NCI-H748 (cell line): ENCODE data around the gene ACTR6.
"Not testable (repeated sequence)": the region's sequence is repeated elsewhere in the genome, so short reads cannot be mapped to it uniquely, and the experiment has no call there.

Experiments used
- DNase-seq: peaks from one replicate; lab custom pipeline; 2025; ENCODE audit not compliant: unreplicated experiment; lab: John Stamatoyannopoulos, UW

ACTR6 gene

GRCh38 chr12:100184549-100185145, 16.0 kb upstream of the ACTR6 start:
- peak; percentile 14 for DNase-seq

GRCh38 chr12:100185361-100185894, 15.2 kb upstream of the ACTR6 start:
- DNase-seq = no peak

DNA sequence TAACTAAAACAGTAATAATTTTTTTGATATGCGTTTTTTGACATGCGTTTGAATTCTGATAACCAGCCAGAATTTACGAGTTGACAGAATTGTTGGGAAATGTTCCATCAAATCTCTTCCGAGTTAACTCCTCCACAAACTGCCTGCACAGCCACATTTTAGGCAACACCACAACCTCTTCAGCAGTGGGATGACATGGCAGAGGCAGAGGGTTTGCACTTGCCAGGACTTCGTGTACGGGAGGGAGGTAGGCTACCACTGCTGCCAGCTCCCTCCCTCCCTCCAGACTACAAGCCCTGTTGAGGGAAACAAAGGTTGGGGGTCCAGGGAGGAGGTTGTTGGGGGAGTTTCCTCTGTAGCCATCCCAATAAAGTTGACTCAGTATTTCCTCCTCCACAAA, 14.5 kb upstream of the ACTR6 start:
- DNase-seq = no peak

DNA sequence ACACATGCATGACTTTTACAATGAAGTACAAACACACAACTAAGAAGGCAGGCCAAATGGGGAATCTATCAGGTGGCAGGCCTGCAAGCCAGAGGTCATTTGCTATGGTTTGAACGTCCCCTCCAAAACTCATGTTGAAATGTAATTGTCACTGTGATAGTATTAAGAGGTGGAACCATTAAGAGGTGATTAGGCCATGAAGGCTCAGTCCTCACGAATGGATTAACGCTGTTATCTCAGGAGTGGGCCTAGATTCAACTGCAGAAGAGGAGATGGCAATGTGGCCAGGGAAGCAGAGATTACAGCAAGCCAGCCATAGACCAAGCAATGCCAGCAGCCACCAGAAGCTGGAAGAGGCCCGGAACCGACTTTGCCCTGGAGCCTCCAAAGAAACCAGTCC, 13.5 kb upstream of the ACTR6 start:
- no peak for DNase-seq

- no peak for DNase-seq
Observed at GRCh38 chr12:100187857-100188519, 12.6 kb upstream of the ACTR6 start.

DNA sequence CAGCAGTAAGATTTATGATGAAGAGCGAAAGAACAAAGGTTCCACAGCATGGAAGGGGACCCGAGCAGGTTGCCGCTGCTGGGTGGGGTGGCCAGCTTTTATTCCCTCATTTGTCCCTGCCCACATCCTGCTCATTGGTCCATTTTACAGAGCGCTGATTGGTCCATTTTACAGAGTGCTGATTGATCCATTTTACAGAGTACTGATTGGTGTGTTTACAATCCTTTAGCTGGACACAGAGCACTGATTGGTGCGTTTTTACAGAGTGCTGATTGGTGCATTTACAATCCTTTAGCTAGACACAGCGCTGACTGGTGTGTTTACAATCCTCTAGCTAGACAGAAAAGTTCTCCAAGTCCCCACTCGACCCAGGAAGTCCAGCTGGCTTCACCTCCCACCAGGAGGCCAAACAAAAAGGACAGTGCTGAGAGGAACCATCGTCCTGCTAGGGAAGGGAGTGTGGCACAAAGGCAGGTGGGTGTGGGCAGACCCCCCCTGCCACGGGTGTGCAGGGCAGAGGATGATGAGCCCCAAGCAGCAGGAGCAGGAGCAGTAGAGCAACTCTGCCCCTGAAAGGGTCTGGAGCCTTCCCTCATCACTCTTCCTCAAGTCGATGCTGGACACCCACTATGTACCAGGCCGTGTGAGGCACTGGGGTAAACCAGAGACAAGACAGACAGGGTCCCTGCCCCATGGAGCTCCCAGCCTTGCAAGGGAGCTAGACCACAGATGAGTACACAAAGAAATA, 11.6 kb upstream of the ACTR6 start:
- DNase-seq = not testable (repeated sequence)

GRCh38 chr12:100189636-100190394, 10.8 kb upstream of the ACTR6 start:
- no peak for DNase-seq

DNA sequence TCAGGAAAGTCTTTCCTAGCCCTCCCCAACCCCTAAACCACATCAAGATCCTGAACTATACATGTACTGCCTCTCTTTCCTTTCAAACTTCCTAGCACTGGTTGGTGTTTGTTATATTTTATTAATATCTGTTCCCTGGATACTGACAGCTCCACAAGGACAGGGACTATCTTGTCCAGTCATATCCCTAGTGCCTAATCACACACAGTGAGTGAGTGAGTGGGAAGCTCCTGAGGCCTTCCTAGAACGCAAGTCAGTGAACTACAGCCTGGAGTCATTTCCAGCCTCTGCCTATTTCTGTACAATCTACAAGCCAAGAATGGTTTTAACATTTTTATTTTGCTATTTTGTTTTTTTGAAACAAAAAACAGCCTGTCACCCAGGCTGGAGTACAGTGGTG, 7.5 kb upstream of the ACTR6 start:
- DNase-seq = no peak

DNA sequence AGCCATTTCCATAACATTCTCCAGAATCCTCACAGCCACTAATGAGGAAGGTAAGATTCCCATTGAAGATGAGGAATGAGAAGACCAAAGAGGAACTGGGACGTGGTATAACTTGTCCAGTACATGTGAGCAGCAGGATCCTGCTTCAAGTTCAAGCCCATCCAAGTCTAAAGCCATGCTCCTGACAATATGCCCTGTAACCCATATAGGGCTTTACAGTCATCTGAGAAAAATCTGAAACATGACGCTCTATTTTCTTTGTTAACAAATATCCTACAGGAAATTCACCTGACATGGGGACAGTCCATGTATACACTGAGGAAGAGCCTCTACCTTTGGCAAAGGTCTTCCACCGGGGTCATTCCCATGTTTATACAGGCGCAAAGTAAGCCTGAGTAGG, 3.1 kb upstream of the ACTR6 start:
- no peak for DNase-seq

DNA sequence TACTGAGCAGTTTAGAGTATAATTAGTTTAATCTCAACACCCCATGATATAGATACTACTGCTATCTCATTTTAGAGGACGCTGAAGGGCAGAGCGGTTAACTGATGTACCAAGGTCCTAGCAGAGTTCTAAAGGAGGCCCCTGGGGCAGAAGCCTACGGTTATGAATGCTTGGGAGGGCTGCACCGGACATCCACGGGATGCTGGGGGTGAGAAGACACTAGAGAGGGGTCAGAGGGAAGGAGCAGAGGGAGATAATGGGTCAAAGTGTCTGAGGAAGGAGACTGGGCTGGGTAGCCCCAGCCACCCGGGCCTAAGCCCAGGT, 1.6 kb upstream of the ACTR6 start:
- DNase-seq = peak; percentile 41

DNA sequence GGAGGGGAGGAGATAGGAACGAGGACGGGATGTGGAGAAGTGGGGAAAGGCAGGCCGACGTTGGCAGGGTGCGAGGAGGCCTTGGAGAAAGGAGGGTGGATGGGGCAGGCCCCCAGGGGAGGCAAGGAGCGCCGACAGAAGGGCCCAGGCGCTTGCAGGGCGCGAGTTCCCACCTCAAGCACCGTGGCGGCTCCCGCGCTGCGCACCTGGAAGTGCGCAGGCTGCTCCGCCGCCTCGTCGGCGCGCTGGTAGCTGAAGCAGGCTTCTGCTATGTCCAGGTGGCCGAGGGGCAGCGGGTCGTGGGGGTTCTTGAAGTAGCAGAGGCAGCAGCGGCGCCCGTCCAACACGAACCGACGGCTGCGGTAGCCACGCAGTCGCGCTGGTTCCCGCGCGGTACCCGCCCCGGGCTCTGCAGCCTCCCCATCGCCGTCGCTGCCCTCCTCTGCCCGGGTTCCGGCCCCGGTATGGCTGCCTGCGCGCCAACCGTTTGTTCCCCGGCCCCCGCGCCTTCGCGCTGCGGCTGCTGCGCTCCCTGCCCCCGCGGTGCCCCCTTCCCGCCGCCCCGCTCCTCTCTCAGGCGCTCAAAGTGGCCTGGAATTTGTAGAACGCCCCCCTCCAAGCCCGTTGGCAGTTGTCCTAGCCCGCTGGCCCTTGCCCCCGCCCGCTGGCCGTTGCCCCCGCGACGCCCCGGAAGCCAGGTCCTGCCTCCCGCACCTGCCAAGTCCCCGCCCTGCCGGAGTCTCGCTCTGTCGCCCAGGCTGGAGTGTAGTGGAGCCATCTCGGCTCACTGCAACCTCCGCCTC, 1.1 kb upstream of the ACTR6 start:
- peak; percentile 88 for DNase-seq

DNA sequence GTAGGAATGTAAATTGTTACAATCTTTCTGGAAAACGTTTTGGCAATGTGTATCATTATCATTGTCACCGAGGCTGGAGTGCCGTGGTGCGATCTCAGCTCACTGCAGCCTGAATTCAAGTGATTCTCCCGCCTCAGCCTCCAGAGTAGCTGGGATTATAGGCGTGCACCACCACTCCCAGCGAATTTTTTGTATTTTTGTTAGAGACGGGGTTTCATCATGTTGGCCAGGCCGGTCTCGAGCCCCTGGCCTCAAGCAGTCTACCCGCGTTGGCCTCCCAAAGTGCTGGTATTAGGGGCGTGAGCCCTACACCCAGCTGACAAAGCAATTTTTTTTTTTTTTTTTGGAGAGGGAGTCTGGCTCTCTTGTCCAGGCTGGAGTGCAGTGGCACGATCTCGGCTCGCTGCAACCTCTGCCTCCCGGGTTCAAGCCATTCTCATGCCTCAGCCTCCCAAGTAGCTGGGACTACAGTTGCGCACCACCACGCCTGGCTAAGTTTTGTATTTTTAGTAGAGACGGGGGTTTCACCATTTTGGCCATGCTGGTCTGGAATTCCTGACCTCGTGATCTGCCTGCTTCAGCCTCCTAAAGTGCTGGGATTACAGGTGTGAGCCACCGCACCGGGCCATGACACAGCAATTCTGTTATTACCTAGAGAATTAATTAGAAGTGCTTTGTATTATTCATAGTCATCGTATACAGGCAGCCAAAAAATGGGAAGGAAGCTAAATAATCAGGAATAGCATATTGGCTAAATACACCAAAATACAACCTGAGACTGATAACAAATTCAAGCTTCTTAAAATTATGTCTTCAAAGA, 1.2 kb downstream of the ACTR6 start:
- no peak for DNase-seq

DNA sequence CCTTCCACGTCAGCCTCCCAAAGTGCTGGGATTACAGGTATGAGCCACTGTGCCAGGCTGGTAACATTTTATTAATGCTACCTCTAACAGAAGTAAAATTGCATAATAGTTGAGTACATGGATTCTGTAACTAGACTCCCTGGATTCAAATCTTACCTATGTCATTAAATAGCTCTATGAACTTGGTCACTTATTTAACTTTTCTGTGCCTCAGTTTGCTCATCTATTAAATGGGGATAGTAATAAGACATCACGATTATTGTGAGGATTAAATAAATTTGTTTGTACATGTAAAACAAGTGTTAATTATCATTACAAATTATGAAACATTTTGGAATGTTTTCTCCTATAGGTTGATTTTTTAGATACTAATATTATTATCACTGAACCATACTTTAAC, 6.7 kb downstream of the ACTR6 start:
- no peak for DNase-seq

DNA sequence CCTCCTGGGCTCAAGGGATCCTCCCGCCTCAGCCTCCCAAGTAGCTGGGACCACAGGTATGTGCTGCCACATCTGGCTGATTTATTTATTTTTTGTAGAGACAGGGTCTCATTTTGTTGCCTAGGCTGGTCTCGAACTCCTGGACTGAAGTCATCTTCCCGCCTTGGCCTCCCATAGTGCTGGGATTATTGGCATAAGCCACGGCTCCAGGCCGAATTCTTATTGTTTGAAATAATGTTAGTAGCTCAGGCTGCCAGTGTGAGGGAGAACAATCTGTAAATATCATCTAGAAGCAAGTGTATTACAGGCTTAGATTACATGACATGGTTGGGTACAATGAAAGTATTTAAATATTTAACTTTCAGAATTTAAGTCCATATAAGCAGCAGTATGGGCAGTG, 8.2 kb downstream of the ACTR6 start:
- DNase-seq = no peak

DNA sequence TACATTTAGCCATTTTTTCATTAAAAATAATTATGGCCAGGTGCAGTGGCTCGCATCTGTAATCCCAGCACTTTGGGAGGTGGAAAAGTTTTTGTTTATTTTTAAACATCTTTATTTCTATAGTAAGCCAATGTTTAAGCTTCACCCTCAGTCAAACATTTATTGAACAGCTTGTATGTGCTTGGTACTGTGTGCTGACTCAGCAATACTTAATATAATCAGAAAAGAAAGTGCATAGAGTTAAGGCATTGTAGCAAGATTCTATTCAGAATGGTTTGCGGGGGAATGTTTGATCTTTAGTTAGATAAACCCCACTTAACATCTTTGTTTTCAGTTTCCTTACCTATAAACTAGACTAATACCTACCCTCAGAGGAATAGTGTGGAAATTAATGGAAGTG, 11.1 kb downstream of the ACTR6 start:
- DNase-seq = no peak

GRCh38 chr12:100213016-100213891, 12.6 kb downstream of the ACTR6 start:
- DNase-seq = no peak

GRCh38 chr12:100214518-100214917, 13.9 kb downstream of the ACTR6 start:
- no peak for DNase-seq

- no peak for DNase-seq
Observed at GRCh38 chr12:100215209-100215608, 14.6 kb downstream of the ACTR6 start.

GRCh38 chr12:100216337-100216736, 15.7 kb downstream of the ACTR6 start:
- no peak for DNase-seq
